K562 (cell line): Measurements from ENCODE around the gene PLCB4.

ENCODE experiments used
- EZH2 ChIP-seq: IDR thresholded peaks from 2 replicates; pipeline ENCODE4 v1.6.1; 2012; ENCODE audit warnings: low read depth, mild to moderate bottlenecking, inconsistent platforms, low read length, borderline replicate concordance
- PCBP2 ChIP-seq: fragments of 200-400 bp; formaldehyde crosslinking; IDR thresholded peaks from 2 replicates; pipeline ENCODE4 v1.6.1; 2018; ENCODE audit warnings: low read length, low read depth, mild to moderate bottlenecking, moderate library complexity; ENCODE audit not compliant: poor library complexity, severe bottlenecking
- RBM25 ChIP-seq: fragments of 200-400 bp; formaldehyde crosslinking; IDR thresholded peaks from 2 replicates; pipeline ENCODE4 v1.6.1; 2018; ENCODE audit warnings: low read length, low read depth, moderate library complexity; ENCODE audit not compliant: severe bottlenecking
- ZNF124 ChIP-seq: sonication (generic); formaldehyde crosslinking; IDR thresholded peaks from 2 replicates; pipeline ENCODE4 v1.8.1; 2022; ENCODE audit warnings: missing genetic modification reagents
- TF ChIP-seq, protein P1 (sequence below), 2 experiments: IDR thresholded peaks in 1 of 2; conservative IDR thresholded peaks in 1 of 2; 2 replicates each; pipeline ENCODE4 v1.6.1; 2016; ENCODE audit warnings: low read depth in 2 of 2, mild to moderate bottlenecking in 1 of 2, missing compliant biosample characterization in 1 of 2, missing genetic modification characterization in 1 of 2, moderate library complexity in 1 of 2
- TF ChIP-seq, protein P2 (sequence below), 3 experiments: IDR thresholded peaks in 2 of 3; conservative IDR thresholded peaks in 1 of 3; 2 replicates each; pipeline ENCODE4 v1.5.1; 2011 to 2012; ENCODE audit warnings: low read length in 3 of 3, mild to moderate bottlenecking in 3 of 3, control low read depth in 2 of 3, improper control_type of control experiment in 1 of 3, inconsistent platforms in 1 of 3, low read depth in 1 of 3, mixed read lengths in 1 of 3, moderate library complexity in 1 of 3; ENCODE audit not compliant: insufficient read depth in 2 of 3
- TF ChIP-seq, protein P3 (sequence below): sonication (generic); formaldehyde crosslinking; IDR thresholded peaks from 2 replicates; pipeline ENCODE4 v1.8.0; 2023; ENCODE audit warnings: mild to moderate bottlenecking, missing genetic modification reagents
- TF ChIP-seq, protein P4 (sequence below), 2 experiments: fragments of 450-650 bp in 1 of 2; sonication (generic) in 1 of 2; formaldehyde crosslinking in 1 of 2; IDR thresholded peaks in 1 of 2; conservative IDR thresholded peaks in 1 of 2; 2 replicates each; pipeline versions ENCODE4 v1.6.1 to v1.8.1; 2016 to 2023; ENCODE audit warnings: mild to moderate bottlenecking in 2 of 2, moderate library complexity in 2 of 2, inconsistent platforms in 1 of 2, missing genetic modification reagents in 1 of 2

DNA sequence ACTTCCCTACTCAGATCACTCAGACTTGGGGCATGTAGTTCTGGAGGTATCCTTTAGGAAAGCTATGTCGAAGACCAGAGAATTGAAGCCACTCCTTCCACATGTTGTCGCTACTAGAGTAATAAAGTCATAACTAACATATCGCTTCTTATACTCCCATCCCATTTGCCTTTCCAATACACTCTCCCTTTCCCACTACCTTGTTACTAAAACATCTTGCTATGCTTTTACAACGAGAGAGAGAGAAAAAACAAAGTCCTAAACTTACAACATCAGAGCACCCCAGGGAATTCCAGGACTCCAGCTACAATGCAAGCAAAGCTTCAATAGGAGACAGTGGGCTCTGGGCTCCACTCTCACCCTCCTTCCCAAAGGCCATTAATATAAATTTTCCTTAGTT is 440.4 kb downstream of the PLCB4 start:
- TF ChIP-seq, protein P1, sequence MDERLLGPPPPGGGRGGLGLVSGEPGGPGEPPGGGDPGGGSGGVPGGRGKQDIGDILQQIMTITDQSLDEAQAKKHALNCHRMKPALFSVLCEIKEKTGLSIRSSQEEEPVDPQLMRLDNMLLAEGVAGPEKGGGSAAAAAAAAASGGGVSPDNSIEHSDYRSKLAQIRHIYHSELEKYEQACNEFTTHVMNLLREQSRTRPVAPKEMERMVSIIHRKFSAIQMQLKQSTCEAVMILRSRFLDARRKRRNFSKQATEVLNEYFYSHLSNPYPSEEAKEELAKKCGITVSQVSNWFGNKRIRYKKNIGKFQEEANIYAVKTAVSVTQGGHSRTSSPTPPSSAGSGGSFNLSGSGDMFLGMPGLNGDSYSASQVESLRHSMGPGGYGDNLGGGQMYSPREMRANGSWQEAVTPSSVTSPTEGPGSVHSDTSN (CRISPR knock-in tag; IDR thresholded peaks at IDR 0.05; ENCODE audit: low read depth), result no peak
- TF ChIP-seq, protein P1 (tag; conservative IDR thresholded peaks at IDR 0.05; ENCODE audit: low read depth), result no peak
- TF ChIP-seq EZH2 (no peak), PCBP2 (no peak), ZNF124 (CRISPR knock-in tag) (no peak), RBM25 (no peak)
- TF ChIP-seq, protein P2, sequence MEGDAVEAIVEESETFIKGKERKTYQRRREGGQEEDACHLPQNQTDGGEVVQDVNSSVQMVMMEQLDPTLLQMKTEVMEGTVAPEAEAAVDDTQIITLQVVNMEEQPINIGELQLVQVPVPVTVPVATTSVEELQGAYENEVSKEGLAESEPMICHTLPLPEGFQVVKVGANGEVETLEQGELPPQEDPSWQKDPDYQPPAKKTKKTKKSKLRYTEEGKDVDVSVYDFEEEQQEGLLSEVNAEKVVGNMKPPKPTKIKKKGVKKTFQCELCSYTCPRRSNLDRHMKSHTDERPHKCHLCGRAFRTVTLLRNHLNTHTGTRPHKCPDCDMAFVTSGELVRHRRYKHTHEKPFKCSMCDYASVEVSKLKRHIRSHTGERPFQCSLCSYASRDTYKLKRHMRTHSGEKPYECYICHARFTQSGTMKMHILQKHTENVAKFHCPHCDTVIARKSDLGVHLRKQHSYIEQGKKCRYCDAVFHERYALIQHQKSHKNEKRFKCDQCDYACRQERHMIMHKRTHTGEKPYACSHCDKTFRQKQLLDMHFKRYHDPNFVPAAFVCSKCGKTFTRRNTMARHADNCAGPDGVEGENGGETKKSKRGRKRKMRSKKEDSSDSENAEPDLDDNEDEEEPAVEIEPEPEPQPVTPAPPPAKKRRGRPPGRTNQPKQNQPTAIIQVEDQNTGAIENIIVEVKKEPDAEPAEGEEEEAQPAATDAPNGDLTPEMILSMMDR (IDR thresholded peaks at IDR 0.05 in 2 of 3, conservative IDR thresholded peaks at IDR 0.05 in 1 of 3; ENCODE audit: insufficient read depth in 2 of 3, low read depth in 1 of 3, low read length in 3 of 3), result no peak
- TF ChIP-seq, protein P3, sequence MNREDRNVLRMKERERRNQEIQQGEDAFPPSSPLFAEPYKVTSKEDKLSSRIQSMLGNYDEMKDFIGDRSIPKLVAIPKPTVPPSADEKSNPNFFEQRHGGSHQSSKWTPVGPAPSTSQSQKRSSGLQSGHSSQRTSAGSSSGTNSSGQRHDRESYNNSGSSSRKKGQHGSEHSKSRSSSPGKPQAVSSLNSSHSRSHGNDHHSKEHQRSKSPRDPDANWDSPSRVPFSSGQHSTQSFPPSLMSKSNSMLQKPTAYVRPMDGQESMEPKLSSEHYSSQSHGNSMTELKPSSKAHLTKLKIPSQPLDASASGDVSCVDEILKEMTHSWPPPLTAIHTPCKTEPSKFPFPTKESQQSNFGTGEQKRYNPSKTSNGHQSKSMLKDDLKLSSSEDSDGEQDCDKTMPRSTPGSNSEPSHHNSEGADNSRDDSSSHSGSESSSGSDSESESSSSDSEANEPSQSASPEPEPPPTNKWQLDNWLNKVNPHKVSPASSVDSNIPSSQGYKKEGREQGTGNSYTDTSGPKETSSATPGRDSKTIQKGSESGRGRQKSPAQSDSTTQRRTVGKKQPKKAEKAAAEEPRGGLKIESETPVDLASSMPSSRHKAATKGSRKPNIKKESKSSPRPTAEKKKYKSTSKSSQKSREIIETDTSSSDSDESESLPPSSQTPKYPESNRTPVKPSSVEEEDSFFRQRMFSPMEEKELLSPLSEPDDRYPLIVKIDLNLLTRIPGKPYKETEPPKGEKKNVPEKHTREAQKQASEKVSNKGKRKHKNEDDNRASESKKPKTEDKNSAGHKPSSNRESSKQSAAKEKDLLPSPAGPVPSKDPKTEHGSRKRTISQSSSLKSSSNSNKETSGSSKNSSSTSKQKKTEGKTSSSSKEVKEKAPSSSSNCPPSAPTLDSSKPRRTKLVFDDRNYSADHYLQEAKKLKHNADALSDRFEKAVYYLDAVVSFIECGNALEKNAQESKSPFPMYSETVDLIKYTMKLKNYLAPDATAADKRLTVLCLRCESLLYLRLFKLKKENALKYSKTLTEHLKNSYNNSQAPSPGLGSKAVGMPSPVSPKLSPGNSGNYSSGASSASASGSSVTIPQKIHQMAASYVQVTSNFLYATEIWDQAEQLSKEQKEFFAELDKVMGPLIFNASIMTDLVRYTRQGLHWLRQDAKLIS (CRISPR knock-in tag), result no peak
- TF ChIP-seq, protein P4, sequence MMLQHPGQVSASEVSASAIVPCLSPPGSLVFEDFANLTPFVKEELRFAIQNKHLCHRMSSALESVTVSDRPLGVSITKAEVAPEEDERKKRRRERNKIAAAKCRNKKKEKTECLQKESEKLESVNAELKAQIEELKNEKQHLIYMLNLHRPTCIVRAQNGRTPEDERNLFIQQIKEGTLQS (IDR thresholded peaks at IDR 0.05), result no peak
- TF ChIP-seq, protein P4 (CRISPR knock-in tag; conservative IDR thresholded peaks at IDR 0.05), result no peak
